Upper lobe of left lung (tissue), 4 donors: Measurements from ENCODE around the gene CTSE.

ENCODE experiments used
- CTCF ChIP-seq, 6 experiments: fragments of 450-650 bp in 4 of 6; fragments of 200-600 bp in 2 of 6; sonication (generic) in 2 of 6; IDR thresholded peaks; one replicate each; pipeline ENCODE4 v1.5.1; 2016 to 2019; ENCODE audit warnings: antibody characterized with exemption in 6 of 6
- EP300 ChIP-seq, 4 donors: sonication (generic); formaldehyde crosslinking; IDR thresholded peaks; one replicate each; pipeline ENCODE4 v1.5.1; 2017; ENCODE audit warnings: antibody characterized with exemption in 4 of 4, control low read depth in 2 of 4
- POLR2A ChIP-seq, 4 donors: fragments of 450-650 bp; IDR thresholded peaks; one replicate each; pipeline ENCODE4 v1.5.1; 2016 to 2017; ENCODE audit warnings: antibody characterized with exemption in 4 of 4, mild to moderate bottlenecking in 2 of 4

GRCh38 chr1:205986861-205987260, 36.8 kb downstream of the CTSE start:
- TF ChIP-seq POLR2A (IDR thresholded peaks at IDR 0.05) = no peak
- TF ChIP-seq CTCF (IDR thresholded peaks at IDR 0.05) = no peak
- TF ChIP-seq EP300 (IDR thresholded peaks at IDR 0.05) = no peak
